HG03097 (cell line): ENCODE results near the gene PIK3IP1.

Source experiments
- ATAC-seq: cut with Tn5 transposase; IDR thresholded peaks from one replicate; pipeline ENCODE4 v1.9.1; 2021; ENCODE audit not compliant: unreplicated experiment, low FRiP score

The PIK3IP1 gene

DNA sequence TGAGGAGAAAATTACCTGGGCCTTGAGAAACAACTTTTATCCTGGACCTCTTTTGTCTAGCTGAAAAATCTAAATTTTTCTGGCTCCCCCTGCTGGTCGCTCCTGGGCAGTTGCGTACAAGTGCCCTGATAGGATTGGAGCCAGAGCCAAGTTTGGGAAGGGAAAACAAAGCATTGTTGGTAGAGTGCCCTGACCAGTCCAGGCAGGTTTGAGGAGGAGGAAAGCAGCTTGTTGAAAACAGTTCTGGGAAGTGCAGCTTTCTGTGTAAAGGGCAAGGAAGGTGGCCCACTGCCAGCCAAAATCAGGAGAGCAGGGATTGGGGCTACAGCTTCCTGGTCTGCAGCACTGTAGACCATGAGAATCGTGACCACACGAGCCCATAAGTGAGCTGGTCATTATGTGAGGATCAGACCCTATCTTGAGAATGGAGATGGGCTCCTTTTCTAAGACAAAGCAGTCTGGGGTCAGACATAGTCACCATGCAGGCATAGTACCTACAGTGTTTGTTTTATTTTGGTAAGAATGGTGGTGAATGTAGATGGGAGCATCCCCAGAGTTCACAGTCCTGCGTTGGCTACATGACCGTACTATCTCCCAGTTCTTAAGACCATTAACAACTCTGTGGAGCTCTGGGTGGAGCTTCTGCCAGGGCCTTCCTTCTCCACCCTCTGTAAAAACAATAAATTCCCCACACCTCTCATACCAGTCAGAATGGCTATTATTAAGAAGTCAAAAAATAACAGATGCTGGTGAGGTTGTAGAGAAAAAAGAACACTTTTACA is 21.3 kb upstream of the PIK3IP1 start:
- ATAC-seq, result no peak

GRCh38 chr22:31308181-31308580 is 15.9 kb upstream of the PIK3IP1 start:
- ATAC-seq, result no peak

GRCh38 chr22:31305194-31305593 is 12.9 kb upstream of the PIK3IP1 start:
- no peak for ATAC-seq

DNA sequence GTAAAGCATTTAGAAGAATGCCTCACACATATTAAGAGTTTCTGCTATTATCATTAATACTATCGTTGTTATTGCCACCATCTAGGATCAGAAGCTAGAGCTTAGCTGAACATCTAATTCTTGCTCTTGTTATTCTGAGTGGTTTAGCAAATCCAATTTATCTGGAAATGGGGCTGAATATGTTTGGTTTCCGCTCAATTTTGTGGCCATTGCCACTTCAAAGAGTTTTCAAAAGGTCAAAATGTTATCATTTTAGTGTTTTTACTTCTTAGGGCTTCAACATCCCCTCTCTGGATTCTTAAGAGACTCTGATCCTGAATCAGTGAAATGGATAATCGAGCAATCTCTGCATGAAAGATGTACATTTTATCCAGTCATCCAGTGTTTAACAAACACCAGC is 10.2 kb upstream of the PIK3IP1 start:
- no peak for ATAC-seq

DNA sequence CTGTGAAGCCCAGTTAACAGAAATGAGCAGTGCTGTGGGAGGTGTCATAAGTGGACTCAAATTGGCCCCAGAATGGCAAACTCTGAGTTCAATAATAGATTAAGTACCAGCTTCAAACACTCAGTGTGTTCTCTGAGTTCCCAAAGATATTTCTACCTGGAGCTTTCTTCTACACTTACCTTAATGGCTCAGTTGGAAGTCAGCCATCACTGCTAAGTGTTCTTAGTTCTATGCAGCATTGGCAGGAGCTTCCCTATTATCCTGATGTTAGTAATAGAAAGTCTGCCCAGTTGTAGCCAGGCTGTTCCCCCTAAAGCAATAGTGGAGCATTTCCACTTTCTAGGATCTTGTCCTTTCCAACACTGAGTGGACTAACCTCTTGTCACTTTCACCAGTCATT is 9.7 kb upstream of the PIK3IP1 start:
- no peak for ATAC-seq

DNA sequence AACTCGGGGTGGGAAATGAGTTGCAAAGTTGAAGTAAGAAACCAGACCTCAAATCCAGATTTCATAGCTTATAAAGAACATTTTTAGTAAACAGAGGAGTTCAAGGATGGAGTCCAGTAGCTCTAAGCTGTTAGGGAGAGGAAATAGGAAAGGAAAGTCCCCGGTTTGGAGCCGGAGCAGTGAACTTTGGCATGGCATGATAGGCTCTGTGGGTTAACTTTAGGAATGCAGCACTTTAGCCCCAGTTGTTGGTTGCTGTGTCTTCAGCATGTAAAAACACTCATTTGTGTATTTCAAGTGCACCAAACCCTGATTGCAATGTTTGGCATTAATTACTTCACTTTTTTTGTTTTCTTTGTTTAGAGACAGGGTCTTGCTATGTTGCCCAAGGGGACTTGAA is 8.6 kb upstream of the PIK3IP1 start:
- ATAC-seq, result no peak

GRCh38 chr22:31295831-31296657 is 3.8 kb upstream of the PIK3IP1 start:
- ATAC-seq, result no peak

GRCh38 chr22:31295360-31295759 is 3.1 kb upstream of the PIK3IP1 start:
- ATAC-seq, result no peak

- ATAC-seq, result no peak
Measured at GRCh38 chr22:31291481-31292235, 630 bp downstream of the PIK3IP1 start.

DNA sequence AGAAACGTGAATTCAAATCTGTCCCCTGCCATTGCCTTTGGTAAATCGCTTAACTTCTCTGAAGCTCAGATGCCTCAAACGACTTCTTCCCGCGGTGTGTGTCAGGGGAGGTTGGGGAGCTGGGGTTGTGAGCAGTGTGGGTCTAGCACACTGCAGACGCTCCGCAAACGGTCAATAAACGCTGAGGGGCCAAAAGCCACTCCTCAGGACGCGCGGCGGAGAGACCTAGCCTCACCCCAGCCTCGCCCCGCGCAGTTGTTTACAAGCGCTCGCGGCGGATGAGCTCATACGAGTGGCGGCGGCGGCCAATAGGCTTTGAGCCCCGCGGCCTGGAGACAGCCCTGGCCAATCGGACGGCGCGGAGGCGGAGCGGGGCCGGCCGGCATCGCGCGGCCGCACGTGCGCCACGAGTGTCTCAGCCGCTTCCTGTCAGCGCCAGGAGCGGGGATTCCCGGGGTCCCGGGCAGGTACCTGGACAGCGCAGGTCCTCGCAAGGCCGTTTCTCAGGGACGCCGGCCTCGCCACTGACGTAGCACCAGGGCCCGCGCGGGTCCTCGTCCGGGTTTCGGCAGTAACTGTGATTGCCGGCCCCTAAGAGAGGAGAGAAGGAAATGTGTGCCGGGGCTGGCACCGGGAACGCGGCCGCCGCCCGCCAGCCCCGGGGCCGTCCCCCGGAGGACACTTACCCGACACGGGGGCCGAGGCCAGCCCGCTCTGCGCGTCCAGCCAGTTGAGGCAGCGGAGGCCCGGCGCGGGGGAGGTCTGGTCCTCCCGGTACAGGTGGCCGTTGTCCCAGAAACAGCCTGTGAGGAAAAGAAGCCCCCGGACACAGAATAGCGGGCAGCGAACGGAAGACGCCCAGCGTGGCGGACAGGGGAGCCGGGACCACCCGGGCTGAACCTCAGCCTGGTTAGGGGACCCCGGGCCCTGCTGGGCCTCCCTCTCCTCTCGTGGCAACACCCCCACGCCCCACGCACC is 1.5 kb downstream of the PIK3IP1 start:
- peak; percentile 92 for ATAC-seq

GRCh38 chr22:31289344-31289743 is 2.9 kb downstream of the PIK3IP1 start:
- no peak for ATAC-seq

GRCh38 chr22:31288496-31289240 is 3.6 kb downstream of the PIK3IP1 start:
- ATAC-seq, result no peak

DNA sequence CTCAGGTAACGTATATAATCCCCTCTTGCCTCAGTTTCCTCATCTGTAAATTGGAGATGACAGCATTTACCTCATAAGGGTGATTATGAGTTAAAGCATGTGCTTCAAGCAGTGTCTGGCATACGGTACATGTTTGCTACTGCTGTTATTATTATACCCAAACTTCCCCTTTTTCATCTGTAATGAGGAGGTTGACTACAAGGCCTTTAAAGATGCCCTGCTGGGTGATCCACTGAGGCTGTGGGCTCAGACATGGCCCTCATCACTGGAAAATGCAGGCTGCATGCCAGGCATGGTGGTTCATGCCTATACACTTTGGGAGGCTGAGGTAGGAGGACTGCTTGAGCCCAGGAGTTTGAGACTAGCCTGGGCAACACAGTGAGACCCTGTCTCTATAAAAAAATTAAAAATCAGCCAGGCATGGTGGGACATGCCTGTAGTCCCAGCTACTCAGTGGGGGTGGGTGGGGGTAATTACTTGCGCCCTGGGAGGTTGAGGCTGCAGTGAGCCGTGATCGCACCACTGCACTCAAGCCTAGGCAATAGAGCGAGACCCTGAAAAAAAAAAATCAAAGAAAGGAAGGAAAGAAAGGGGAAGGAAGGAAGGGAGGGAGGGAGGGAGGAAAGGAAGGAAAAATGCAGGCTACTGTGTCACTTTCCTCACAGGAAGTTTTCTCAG is 4.3 kb downstream of the PIK3IP1 start:
- no peak for ATAC-seq

GRCh38 chr22:31286360-31287255 is 5.7 kb downstream of the PIK3IP1 start:
- ATAC-seq, result no peak

GRCh38 chr22:31284281-31285155 is 7.8 kb downstream of the PIK3IP1 start:
- ATAC-seq, result no peak

- ATAC-seq, result no peak
Measured at GRCh38 chr22:31282748-31283468, 9.4 kb downstream of the PIK3IP1 start.
